ENCODE results near the gene DHCR24. TPM values are rescaled to one million over a fixed set of nuclear protein-coding genes. Genes with fewer than 3 reads are reported as not detected.

Gene DHCR24
- total and polyA plus RNA-seq, 2 donors (not counting 3 experiments of a cell fraction or from before 2014, with no cell fraction given): 223 to 239 TPM

DNA sequence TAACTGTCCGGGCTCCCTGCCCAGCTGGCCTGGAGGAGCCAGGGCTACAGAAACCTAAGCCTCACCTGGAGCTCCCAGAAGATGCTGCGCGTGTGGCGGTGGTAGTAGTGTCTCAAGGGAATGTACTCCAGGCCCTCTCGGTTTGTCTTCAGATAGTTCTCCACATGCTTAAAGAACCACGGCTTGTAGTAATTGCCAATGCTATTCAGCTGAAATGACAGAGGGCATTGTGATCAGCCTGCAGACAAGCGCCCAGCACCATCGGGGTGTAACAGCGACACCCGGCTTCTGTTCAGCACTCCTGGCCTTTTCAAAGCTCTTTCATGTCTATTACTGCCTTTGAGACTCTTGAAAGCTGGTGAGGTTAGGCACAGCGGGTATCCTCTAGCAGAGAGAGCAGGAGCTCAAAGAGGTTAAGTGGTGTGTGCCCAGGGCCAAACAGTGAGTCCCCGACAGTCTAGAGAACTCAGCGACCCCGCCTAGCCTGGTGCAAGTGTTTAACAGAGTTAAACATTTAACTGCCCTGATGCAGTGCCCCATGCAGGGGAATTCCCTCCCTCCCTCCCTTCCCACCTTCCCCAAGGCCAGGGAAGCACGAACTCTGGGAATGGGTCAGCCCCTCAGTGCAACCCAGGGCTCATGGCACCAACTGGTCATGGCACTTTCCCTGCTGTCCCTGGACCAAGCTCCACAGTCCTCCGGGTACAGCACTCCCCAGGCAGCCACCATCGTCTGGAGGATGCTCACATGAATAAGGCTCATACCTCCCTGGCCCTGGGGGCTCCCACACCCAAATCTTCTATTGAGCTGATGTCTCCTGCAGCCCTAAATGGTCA, 21.5 kb downstream of the DHCR24 start:
- Histone ChIP-seq H4K20me1 (replicated peaks; ENCODE audit: control insufficient read depth, extremely low read depth, insufficient read depth, low read length) (no peaks in the 10 kb centered on the region), H3K4me3 (replicated peaks in 1 of 3; ENCODE audit: insufficient read depth in 1 of 3, low read depth in 1 of 3, low read length in 3 of 3) (no peak overlapping the region), H3K4me1 (ENCODE audit: control insufficient read depth, extremely low read depth, insufficient read depth, low read length) (no peaks in the 10 kb centered on the region), H3K9me3 (replicated peaks; ENCODE audit: control insufficient read depth, insufficient read depth, low read length) (no peaks in the 10 kb centered on the region), H3K36me3 (ENCODE audit: control insufficient read depth in 2 of 2, extremely low read depth in 1 of 2, insufficient read depth in 2 of 2, low read length in 2 of 2) (peaks cover 18 to 24% of the 10 kb centered on the region in 2 experiments), H3K9ac (replicated peaks; ENCODE audit: extremely low read depth, insufficient read depth, low read length) (no peak overlapping the region), H3K27me3 (ENCODE audit: control insufficient read depth in 2 of 2, insufficient read depth in 2 of 2, low read length in 2 of 2) (no peaks in the 10 kb centered on the region), H3K4me2 (ENCODE audit: insufficient read depth, low read length) (no peak overlapping the region), H3K9me1 (replicated peaks; ENCODE audit: control insufficient read depth, extremely low read depth, insufficient read depth, low read length) (no peaks in the 10 kb centered on the region), H2AFZ (ENCODE audit: low read depth, low read length) (no peak overlapping the region), H3K79me2 (ENCODE audit: control insufficient read depth, insufficient read depth, low read length) (peaks cover under 1% of the 10 kb centered on the region), H3K27ac (ENCODE audit: insufficient read depth, low read depth, low read length) (no peak overlapping the region)
- intact Hi-C loops (cut with micrococcal nuclease): no loop called here
- POLR2A ChIA-PET: no interaction called here
- TF ChIP-seq EZH2 (IDR thresholded peaks at IDR 0.05; ENCODE audit: borderline replicate concordance, low read depth, low read length, severe bottlenecking): no peak
- TF ChIP-seq FOS (IDR thresholded peaks at IDR 0.05; ENCODE audit: borderline replicate concordance, insufficient read depth, low read length): no peak
- TF ChIP-seq, protein P1, sequence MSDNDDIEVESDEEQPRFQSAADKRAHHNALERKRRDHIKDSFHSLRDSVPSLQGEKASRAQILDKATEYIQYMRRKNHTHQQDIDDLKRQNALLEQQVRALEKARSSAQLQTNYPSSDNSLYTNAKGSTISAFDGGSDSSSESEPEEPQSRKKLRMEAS (IDR thresholded peaks at IDR 0.05; ENCODE audit: insufficient read depth, insufficient read length): no peak
- no peak for TF ChIP-seq GATA2 (IDR thresholded peaks at IDR 0.05; ENCODE audit: insufficient read depth, insufficient read length, low read depth, low read length)
- TF ChIP-seq JUN (IDR thresholded peaks at IDR 0.05; ENCODE audit: borderline replicate concordance, insufficient read depth, insufficient read length, low read depth): no peak
- TF ChIP-seq, protein P2, sequence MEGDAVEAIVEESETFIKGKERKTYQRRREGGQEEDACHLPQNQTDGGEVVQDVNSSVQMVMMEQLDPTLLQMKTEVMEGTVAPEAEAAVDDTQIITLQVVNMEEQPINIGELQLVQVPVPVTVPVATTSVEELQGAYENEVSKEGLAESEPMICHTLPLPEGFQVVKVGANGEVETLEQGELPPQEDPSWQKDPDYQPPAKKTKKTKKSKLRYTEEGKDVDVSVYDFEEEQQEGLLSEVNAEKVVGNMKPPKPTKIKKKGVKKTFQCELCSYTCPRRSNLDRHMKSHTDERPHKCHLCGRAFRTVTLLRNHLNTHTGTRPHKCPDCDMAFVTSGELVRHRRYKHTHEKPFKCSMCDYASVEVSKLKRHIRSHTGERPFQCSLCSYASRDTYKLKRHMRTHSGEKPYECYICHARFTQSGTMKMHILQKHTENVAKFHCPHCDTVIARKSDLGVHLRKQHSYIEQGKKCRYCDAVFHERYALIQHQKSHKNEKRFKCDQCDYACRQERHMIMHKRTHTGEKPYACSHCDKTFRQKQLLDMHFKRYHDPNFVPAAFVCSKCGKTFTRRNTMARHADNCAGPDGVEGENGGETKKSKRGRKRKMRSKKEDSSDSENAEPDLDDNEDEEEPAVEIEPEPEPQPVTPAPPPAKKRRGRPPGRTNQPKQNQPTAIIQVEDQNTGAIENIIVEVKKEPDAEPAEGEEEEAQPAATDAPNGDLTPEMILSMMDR (IDR thresholded peaks at IDR 0.05; ENCODE audit: extremely low read depth in 1 of 2, insufficient read depth in 1 of 2, low read depth in 1 of 2, low read length in 2 of 2): no peak
- TF ChIP-seq POLR2AphosphoS5 (IDR thresholded peaks at IDR 0.05; ENCODE audit: insufficient read depth, low read depth, low read length): no peak
- TF ChIP-seq MYC (IDR thresholded peaks at IDR 0.05; ENCODE audit: low read depth, low read length): no peak
- TF ChIP-seq POLR2A (IDR thresholded peaks at IDR 0.05; ENCODE audit: low read depth, low read length): no peak
- DNase-seq (ENCODE audit: low read depth, low spot score) (no peak), FAIRE-seq (no peak)
- dilution Hi-C loops (cut with MboI; ENCODE audit: extremely low pct_ligation_motif_present, low sequenced_read_pairs): no loop called here
- BruUV-seq (replicated peaks): no TSS peak
- CTCF ChIA-PET: no interaction called here

All from endothelial cell of umbilical vein (primary cell).